Stimulated activated CD8-positive, alpha-beta memory T cell treated with anti-CD3 and anti-CD28 coated beads, Interleukin-12 subunit alpha, Interleukin-12 subunit beta, amount 100 ng/mL, for 4 hours (primary cell): ENCODE data around the gene HAP1.

Source experiments
- DNase-seq: peaks from one replicate; pipeline ENCODE4 v3.0.0-alpha.2; 2020; ENCODE audit warnings: low read depth

HAP1 gene

GRCh38 chr17:41763327-41763726, 28.9 kb upstream of the HAP1 start:
- DNase-seq: no peak

DNA sequence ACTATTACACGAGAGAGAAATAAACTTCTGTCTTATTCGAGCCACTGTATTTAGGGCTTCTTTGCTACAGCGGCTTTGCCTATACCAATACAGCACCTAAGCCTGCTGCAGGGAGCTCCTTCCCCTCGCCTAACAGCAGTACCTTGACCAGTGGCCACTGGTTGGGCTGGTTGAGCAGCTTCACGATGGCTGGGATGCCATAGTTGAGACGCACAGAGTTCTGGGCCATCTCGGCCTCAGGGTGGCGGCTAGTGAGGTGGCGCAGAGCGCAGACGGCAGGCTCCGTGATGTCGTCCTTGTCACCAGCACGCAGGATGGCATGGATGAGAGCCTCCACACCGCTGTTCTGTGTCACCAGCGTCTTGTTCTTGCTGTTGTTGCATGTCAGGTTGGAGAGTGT, 28.4 kb upstream of the HAP1 start:
- DNase-seq: no peak

DNA sequence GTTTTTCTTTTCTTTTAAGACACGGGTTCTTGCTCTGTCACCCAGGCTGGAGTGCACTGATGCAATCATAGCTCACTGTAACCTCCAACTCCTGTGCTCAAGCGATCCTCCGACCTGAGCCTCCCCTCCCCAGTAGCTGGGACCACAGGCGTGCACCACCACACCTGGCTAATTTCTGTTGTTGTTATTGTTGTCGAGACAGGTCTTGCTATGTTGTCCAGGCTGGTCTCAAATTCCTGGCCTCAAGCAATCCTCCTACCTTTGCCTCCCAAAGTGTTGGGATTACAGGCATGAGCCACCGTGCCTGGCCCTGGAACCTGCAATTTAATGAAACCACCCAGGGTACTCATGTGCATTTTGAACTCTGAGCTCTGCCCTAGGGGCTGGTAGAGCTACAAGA, 27.9 kb upstream of the HAP1 start:
- DNase-seq: no peak

- DNase-seq: no peak
Observed at GRCh38 chr17:41760878-41761277, 26.4 kb upstream of the HAP1 start.

DNA sequence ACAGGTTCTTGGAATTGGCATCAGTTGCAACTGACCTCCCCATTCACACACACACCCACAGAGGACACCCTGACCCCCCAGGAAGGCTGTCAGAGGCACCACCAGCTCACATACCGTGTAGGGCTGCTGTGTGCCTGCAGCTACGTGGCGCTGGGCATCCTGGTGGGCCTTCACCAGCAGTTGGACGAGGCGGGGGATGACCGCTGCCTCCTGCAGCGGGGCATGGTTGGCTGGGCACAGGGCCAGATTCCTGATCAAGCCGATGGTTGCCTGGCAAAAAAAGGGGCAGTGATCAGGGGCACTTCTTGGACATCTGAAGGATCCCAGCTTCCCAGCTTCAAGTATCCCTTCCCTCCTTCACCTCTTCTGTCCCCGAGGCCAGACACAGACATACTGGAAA, 24.2 kb upstream of the HAP1 start:
- no peak for DNase-seq

- DNase-seq: no peak
Observed at GRCh38 chr17:41754066-41754465, 19.6 kb upstream of the HAP1 start.

- DNase-seq: no peak
Observed at GRCh38 chr17:41751288-41751687, 16.8 kb upstream of the HAP1 start.

DNA sequence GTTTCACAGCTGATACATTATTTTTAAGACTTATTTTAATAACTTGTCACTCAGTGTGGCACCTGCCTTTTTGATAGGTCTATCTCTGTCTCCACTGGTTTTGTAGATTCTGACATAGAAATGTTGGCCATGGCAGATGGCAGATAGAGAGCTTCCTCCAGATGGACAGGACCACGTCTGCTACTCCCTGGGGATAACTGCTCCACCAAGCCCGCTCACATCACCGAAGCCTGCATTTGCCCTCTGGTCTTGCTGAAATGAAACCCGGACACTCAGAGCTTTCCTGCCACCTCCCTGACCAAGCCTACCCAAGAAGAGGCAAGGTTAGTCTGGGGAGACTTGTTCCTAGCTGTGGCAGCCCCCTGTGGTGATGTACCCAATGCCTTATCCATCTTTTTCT, 16.4 kb upstream of the HAP1 start:
- no peak for DNase-seq

GRCh38 chr17:41748275-41748674, 13.8 kb upstream of the HAP1 start:
- DNase-seq: no peak

- DNase-seq: no peak
Observed at GRCh38 chr17:41741709-41742108, 7.3 kb upstream of the HAP1 start.

DNA sequence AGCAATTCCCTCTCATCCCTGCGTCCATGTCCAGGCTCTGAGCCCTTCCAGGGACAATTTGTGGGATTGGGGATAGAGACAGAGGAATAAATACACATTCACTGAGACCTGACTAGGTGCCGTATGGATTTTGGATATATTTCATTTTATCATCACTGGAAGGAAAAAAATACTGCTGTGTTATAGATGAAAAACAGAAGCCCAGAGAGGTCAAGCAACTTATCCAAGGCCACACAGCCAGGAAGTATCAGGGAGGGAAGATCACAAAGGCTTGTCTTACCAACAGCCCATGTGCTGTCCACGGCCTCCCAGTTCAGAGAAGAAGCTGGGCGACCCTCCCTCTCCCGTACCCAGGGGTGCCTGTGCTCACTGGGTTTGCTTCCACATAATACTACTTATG, 6.1 kb upstream of the HAP1 start:
- DNase-seq: no peak

DNA sequence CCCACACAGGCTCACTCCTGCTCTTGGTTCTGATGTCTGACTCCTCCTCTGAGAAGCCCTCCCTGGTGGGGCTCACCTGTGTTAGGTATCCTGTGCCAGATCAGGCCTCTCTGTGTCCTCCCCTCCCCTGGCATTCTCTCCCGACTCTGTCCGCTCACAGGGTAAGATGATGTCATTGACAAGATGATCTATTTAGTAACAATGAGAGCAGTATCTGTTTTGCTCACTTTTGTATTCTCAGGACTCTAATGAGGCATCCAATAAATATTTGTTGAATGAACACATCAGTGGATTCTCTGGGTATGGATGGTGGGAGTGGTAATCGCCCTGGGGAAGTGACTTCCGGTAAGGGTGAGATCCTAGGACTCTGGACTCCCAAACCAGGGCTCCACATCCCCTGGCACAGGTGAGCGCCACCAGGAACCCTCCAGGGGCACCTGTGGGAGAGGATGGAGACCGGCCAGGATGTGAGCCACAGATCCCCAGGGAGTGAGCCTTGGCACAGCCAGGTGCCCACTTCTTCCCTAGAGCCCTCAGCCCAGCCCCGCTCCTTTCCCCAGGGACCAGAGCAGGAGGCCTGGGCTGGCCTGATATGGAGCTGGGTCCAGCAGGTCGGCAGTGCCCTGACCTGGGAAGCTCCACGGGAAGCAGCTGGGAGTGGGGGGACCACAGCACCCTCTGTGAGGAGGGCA, 5.4 kb upstream of the HAP1 start:
- DNase-seq: no peak

DNA sequence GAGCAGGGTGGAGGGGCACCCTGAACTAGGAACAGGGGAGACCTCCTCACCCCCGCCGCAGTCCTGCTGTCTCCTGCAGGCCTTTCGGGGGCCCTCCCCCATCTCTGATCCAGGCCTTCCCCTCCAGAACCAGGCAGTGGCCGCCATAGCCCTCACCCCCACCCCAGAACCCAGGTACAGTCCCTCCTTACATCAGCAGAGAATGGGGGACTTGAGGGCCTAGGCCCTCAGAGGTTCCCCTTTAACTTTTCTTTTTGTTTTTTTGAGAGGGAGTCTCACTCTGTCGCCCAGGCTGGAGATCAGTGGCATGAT, 4.3 kb upstream of the HAP1 start:
- DNase-seq: no peak

GRCh38 chr17:41738077-41738800, 3.8 kb upstream of the HAP1 start:
- DNase-seq: peak; percentile 63

DNA sequence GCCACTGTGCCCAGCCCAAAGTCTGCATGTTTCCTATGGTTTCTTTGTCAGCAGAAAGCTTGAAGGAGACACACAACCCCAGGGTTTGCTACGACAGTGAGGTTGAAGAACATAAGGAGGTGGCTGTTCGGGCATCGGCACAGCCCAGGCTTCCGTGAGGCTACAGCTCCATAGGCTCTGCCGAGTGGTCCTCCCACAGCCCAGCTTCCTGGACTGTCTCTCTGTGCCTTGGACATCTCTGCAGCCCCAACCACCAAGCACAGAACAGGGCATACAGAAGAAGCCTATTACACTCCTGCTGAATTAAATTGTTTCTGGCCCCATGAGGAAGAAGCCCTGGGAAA, 3.2 kb upstream of the HAP1 start:
- no peak for DNase-seq

GRCh38 chr17:41736983-41737679, 2.7 kb upstream of the HAP1 start:
- no peak for DNase-seq

DNA sequence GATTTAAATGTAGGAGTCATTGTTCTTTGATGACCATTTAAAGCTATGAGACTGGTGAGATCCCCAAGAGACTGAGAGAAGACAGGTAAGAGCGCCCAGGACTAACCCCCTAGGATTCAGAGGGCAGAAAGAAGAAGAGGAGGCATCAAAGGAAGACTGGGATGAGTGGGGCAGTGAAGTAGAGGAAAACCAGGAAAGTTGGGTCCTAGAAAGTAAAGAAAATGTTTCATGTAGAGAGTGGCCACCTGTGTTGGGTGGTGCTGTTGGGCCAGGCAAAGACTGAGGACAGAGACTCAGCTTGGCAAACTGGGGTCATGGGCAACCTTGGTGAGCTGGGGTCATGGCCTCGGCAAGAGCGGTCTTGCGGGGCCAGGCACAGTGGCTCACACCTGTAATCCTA, 1.3 kb upstream of the HAP1 start:
- DNase-seq: no peak

GRCh38 chr17:41734949-41735313, 488 bp upstream of the HAP1 start:
- no peak for DNase-seq

- DNase-seq: no peak
Observed at GRCh38 chr17:41733348-41734138, 900 bp downstream of the HAP1 start.

DNA sequence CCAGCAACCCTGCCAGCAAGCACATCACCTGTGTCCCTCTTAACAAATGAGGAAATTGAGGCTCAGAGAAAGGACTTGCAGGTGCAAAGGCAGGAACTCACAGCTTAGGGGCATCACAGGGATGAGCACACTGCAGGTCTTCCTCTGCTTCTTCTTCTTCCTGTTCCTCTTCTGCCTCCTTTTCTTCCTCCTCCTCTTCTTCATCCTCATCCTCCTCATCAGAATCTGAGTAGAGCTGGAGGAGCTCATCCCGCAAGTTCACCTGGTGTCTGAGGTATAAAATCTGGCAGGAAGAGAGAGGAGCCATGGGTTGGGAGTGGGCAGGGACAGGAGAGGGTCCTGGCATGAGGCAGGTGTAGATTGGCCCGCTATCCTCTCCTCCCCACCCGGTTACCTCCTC, 2.6 kb downstream of the HAP1 start:
- DNase-seq: no peak

GRCh38 chr17:41730479-41730878, 4.0 kb downstream of the HAP1 start:
- DNase-seq: no peak

DNA sequence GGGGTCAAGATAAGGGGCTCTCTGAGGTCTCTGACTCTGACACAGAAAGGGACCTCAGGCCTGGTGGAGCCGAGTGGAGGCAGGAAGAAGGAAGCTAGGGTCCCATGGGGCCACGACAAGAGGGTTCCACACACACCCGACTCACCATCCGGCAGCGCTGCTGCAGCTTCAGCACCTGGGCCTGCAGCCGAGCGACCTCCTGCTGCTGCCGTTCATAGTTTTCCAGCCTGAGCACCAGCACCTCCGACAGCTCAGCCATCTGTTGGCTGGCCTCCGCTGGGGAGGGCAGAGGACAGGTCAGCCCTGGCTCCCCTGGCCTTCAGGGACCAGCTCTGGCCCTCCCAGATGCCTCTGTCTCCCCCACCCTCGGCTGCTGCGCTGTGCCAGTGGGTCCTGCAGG, 6.4 kb downstream of the HAP1 start:
- DNase-seq: no peak

- no peak for DNase-seq
Observed at GRCh38 chr17:41725134-41725533, 9.3 kb downstream of the HAP1 start.
